GM18520 (cell line): Measurements from ENCODE around the gene COQ10B.
"Not testable (repeated sequence)": the region's sequence is repeated elsewhere in the genome, so short reads cannot be mapped to it uniquely, and the experiment has no call there.

Source experiments
- ATAC-seq: cut with Tn5 transposase; IDR thresholded peaks from one replicate; pipeline ENCODE4 v1.9.1; 2021; ENCODE audit not compliant: unreplicated experiment

COQ10B gene

GRCh38 chr2:197453123-197453913 is at the start of gene COQ10B:
Gene COQ10B, plus strand, starts transcription at chr2:197453552. Its CDS starts 9 bp downstream, at chr2:197453561.
- ATAC-seq: peak; percentile 94

- ATAC-seq: no peak
Observed at GRCh38 chr2:197405582-197405981, 47.8 kb upstream of the COQ10B start.

GRCh38 chr2:197414039-197414438 is 39.3 kb upstream of the COQ10B start:
- no peak for ATAC-seq

- no peak for ATAC-seq
Observed at GRCh38 chr2:197414515-197414914, 38.8 kb upstream of the COQ10B start.

- no peak for ATAC-seq
Observed at GRCh38 chr2:197416268-197416667, 37.1 kb upstream of the COQ10B start.

- no peak for ATAC-seq
Observed at GRCh38 chr2:197419438-197419837, 33.9 kb upstream of the COQ10B start.

GRCh38 chr2:197423307-197423706 is 30.0 kb upstream of the COQ10B start:
- ATAC-seq: no peak

- no peak for ATAC-seq
Observed at GRCh38 chr2:197425550-197425949, 27.8 kb upstream of the COQ10B start.

- no peak for ATAC-seq
Observed at GRCh38 chr2:197426723-197427603, 26.4 kb upstream of the COQ10B start.

- ATAC-seq: no peak
Observed at GRCh38 chr2:197427986-197428385, 25.4 kb upstream of the COQ10B start.

GRCh38 chr2:197431858-197432257 is 21.5 kb upstream of the COQ10B start:
- no peak for ATAC-seq

- not testable (repeated sequence) for ATAC-seq
Observed at GRCh38 chr2:197432527-197432926, 20.8 kb upstream of the COQ10B start.

- no peak for ATAC-seq
Observed at GRCh38 chr2:197433780-197434438, 19.4 kb upstream of the COQ10B start.

GRCh38 chr2:197434541-197435513 is 18.5 kb upstream of the COQ10B start, which contains the start of gene SF3B1:
Gene SF3B1, minus strand, starts transcription at chr2:197435028. Its CDS starts 29 bp downstream, at chr2:197434999.
- ATAC-seq: peak; percentile 86

- ATAC-seq: no peak
Observed at GRCh38 chr2:197435598-197436420, 17.5 kb upstream of the COQ10B start.

GRCh38 chr2:197437380-197437779 is 16.0 kb upstream of the COQ10B start:
- ATAC-seq: no peak

- ATAC-seq: no peak
Observed at GRCh38 chr2:197442857-197443256, 10.5 kb upstream of the COQ10B start.

GRCh38 chr2:197445746-197446145 is 7.6 kb upstream of the COQ10B start:
- ATAC-seq: no peak

GRCh38 chr2:197446844-197447243 is 6.5 kb upstream of the COQ10B start:
- no peak for ATAC-seq
